ENCODE data around the gene SLC7A11. TPM values are rescaled to one million over a fixed set of nuclear protein-coding genes. Genes with fewer than 3 reads are reported as not detected.

SLC7A11 gene
- total and polyA plus RNA-seq, 10 of the 15 experiments (the other 5 are each of a cell fraction or from before 2014, with no cell fraction given): 1.6 to 9.8 (median 3.5) TPM

DNA sequence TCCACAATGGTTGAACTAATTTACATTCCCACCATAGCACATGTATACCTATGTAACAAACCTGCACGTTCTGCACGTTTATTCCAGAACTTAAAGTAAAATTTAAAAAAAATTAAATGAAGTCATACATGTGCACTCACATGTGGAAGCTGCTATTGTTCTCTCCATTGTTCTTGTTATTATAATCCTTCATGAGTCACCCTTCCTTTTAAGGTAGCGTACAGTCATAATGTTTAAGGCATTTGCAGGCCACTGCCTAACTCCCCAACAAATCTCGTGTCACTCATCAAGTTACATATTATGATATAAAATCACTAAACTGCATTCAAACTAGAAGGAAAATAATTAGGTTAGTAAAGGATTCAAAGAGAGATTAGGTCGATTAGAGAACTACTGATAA is 63.6 kb downstream of the SLC7A11 start:
- no peaks in the 10 kb centered on the region for H4K20me1 ChIP-seq (ENCODE audit: control insufficient read depth, insufficient read depth)
- ChIA-PET CTCF (interaction anchor here (1.1 kb wide), 1 partner anchor 88 kb away, joined by 3 read pairs; no protein-coding TSS in a partner anchor), POLR2A (no interaction called here), RAD21 (ENCODE audit: unreplicated experiment) (no interaction called here), SMC1A (ENCODE audit: uncharacterized antibody, unreplicated experiment) (interaction anchor here (1.1 to 1.3 kb wide), 2 partner anchors 14 to 26 kb away, joined by 3 read pairs; no protein-coding TSS in a partner anchor)
- H3K4me3 ChIP-seq: no peak overlapping the region
- H3K79me2 ChIP-seq (ENCODE audit: control insufficient read depth, insufficient read depth, low read length): no peaks in the 10 kb centered on the region
- H3K9me3 ChIP-seq (replicated peaks; ENCODE audit: control insufficient read depth, insufficient read depth, low read length): no peaks in the 10 kb centered on the region
- H3K36me3 ChIP-seq (ENCODE audit: control insufficient read depth in 2 of 2, insufficient read depth in 2 of 2, low read length in 1 of 2): no peaks in the 10 kb centered on the region; a peak in 2 of 4 replicates
- intact Hi-C loops (cut with micrococcal nuclease; ENCODE audit: unreplicated experiment): no loop called here
- no peak overlapping the region for H3K4me2 ChIP-seq (ENCODE audit: control insufficient read depth, insufficient read depth)
- peak; percentile 39; the same call in 1 of the 3 replicates for ATAC-seq
- no peak overlapping the region for H3K27ac ChIP-seq (ENCODE audit: control insufficient read depth, insufficient read depth)
- H3K27me3 ChIP-seq (replicated peaks in 1 of 2; ENCODE audit: control insufficient read depth in 2 of 2, insufficient read depth in 2 of 2, low read length in 1 of 2): no peaks in the 10 kb centered on the region
- WGBS (ENCODE audit: insufficient coverage, insufficient replicate concordance, low lambda C conversion rate, missing lambda C conversion rate): 46% methylated on average over 5 of the region's 5 CpGs
- no peak for DNase-seq (ENCODE audit: low read depth, low spot score)
- no TSS peak for BruUV-seq (replicated peaks)
- FAIRE-seq: no peak
- H3K4me1 ChIP-seq (ENCODE audit: control insufficient read depth, insufficient read depth, low read length): no peaks in the 10 kb centered on the region
- H3K9ac ChIP-seq (ENCODE audit: control insufficient read depth, insufficient read depth, low read length): no peak overlapping the region
- H2AFZ ChIP-seq (ENCODE audit: control insufficient read depth, low read depth, low read length): no peak overlapping the region
- in situ Hi-C loops (cut with MboI): no loop called here
- TF ChIP-seq, protein P1, sequence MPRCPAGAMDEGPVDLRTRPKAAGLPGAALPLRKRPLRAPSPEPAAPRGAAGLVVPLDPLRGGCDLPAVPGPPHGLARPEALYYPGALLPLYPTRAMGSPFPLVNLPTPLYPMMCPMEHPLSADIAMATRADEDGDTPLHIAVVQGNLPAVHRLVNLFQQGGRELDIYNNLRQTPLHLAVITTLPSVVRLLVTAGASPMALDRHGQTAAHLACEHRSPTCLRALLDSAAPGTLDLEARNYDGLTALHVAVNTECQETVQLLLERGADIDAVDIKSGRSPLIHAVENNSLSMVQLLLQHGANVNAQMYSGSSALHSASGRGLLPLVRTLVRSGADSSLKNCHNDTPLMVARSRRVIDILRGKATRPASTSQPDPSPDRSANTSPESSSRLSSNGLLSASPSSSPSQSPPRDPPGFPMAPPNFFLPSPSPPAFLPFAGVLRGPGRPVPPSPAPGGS (IDR thresholded peaks at IDR 0.05; ENCODE audit: borderline replicate concordance, insufficient read depth, low read depth, low read length, poor library complexity, severe bottlenecking): no peak
- TF ChIP-seq CREM (IDR thresholded peaks at IDR 0.05; ENCODE audit: low read depth) (no peak), RB1 (IDR thresholded peaks at IDR 0.05; ENCODE audit: borderline replicate concordance) (no peak), NRF1 (conservative IDR thresholded peaks at IDR 0.05; ENCODE audit: low read depth, low read length) (no peak), E4F1 (IDR thresholded peaks at IDR 0.05; ENCODE audit: borderline replicate concordance, partially characterized antibody) (no peak), ZNF687 (IDR thresholded peaks at IDR 0.05) (no peak), PKNOX1 (IDR thresholded peaks at IDR 0.05) (no peak), JUNB (IDR thresholded peaks at IDR 0.05) (peak; percentile 60; the same call in 1 of the 2 replicates), STAT3 (IDR thresholded peaks at IDR 0.05; ENCODE audit: low read depth, low read length) (no peak), SRF (IDR thresholded peaks at IDR 0.05; ENCODE audit: low read depth in 2 of 2, low read length in 2 of 2) (0 out of 4 replicates have a peak, but pooled peaks of 1 of the 2 experiments have one; percentile 28), MAX (IDR thresholded peaks at IDR 0.05; ENCODE audit: low read depth, low read length) (no peak), ZNF274 (IDR thresholded peaks at IDR 0.05; ENCODE audit: insufficient read depth, insufficient read length) (no peak)
- TF ChIP-seq, protein P2, sequence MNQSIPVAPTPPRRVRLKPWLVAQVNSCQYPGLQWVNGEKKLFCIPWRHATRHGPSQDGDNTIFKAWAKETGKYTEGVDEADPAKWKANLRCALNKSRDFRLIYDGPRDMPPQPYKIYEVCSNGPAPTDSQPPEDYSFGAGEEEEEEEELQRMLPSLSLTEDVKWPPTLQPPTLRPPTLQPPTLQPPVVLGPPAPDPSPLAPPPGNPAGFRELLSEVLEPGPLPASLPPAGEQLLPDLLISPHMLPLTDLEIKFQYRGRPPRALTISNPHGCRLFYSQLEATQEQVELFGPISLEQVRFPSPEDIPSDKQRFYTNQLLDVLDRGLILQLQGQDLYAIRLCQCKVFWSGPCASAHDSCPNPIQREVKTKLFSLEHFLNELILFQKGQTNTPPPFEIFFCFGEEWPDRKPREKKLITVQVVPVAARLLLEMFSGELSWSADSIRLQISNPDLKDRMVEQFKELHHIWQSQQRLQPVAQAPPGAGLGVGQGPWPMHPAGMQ (IDR thresholded peaks at IDR 0.05; ENCODE audit: borderline replicate concordance): no peak
